Erythroblast (primary cell): ENCODE results near the gene PGF.

Experiments
- GATA1 ChIP-seq: IDR thresholded peaks from 2 replicates; pipeline ENCODE4 v1.6.1; 2011; ENCODE audit warnings: low read depth, mild to moderate bottlenecking, control low read depth, low read length, moderate library complexity
- POLR2A ChIP-seq: IDR thresholded peaks from 2 replicates; pipeline ENCODE4 v1.6.1; 2011; ENCODE audit warnings: mild to moderate bottlenecking, low read length

DNA sequence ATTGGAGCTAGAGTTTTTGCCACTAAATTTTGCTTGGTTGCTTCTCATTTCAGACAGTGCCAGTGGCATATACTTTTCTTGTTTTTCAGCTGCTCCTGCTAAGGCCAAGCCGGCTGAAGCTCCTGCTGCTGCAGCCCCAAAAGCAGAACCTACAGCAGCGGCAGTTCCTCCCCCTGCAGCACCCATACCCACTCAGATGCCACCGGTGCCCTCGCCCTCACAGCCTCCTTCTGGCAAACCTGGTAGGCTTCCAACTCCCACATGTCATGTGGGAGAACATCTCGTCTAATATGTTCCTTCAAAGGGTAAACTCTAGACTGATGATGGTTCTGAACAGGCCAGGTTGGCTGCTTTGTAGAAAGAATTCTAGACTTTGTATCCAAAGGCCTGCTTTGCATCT, 62.7 kb downstream of the PGF start:
- TF ChIP-seq POLR2A (no peak), GATA1 (no peak)
